GM18517 (cell line): ENCODE results near the gene LRRC8A.
"Not testable (repeated sequence)": the region's sequence is repeated elsewhere in the genome, so short reads cannot be mapped to it uniquely, and the experiment has no call there.

Experiments
- ATAC-seq: cut with Tn5 transposase; IDR thresholded peaks from one replicate; pipeline ENCODE4 v1.9.1; 2021; ENCODE audit warnings: mild to moderate bottlenecking, moderate library complexity; ENCODE audit not compliant: unreplicated experiment

Gene LRRC8A

GRCh38 chr9:128863647-128864046 lies 18.3 kb upstream of the LRRC8A start:
- no peak for ATAC-seq

- ATAC-seq = no peak
These were observed 11.6 kb upstream of the LRRC8A start for GRCh38 chr9:128870128-128870940.

- ATAC-seq = not testable (repeated sequence)
These were observed 11.0 kb upstream of the LRRC8A start for GRCh38 chr9:128870941-128871265.

- no peak for ATAC-seq
These were observed 4.1 kb upstream of the LRRC8A start for GRCh38 chr9:128877852-128878251.

GRCh38 chr9:128882677-128883603 lies 1.0 kb downstream of the LRRC8A start:
- no peak for ATAC-seq

- no peak for ATAC-seq
These were observed 2.2 kb downstream of the LRRC8A start for GRCh38 chr9:128884164-128884563.

- ATAC-seq = no peak
These were observed 3.4 kb downstream of the LRRC8A start for GRCh38 chr9:128885376-128885775.

GRCh38 chr9:128885798-128886197 lies 3.9 kb downstream of the LRRC8A start:
- ATAC-seq = no peak

- ATAC-seq = no peak
These were observed 4.4 kb downstream of the LRRC8A start for GRCh38 chr9:128886211-128886891.

- ATAC-seq = no peak
These were observed 5.1 kb downstream of the LRRC8A start for GRCh38 chr9:128887049-128887448.

GRCh38 chr9:128887914-128888350 lies 6.0 kb downstream of the LRRC8A start:
- ATAC-seq = no peak

GRCh38 chr9:128891321-128892220 lies 9.6 kb downstream of the LRRC8A start:
- no peak for ATAC-seq

- no peak for ATAC-seq
These were observed 10.4 kb downstream of the LRRC8A start for GRCh38 chr9:128892221-128892921.

- ATAC-seq = no peak
These were observed 11.4 kb downstream of the LRRC8A start for GRCh38 chr9:128893354-128893753.

GRCh38 chr9:128894764-128895163 lies 12.8 kb downstream of the LRRC8A start:
- no peak for ATAC-seq

- ATAC-seq = no peak
These were observed 13.6 kb downstream of the LRRC8A start for GRCh38 chr9:128895556-128895955.

- no peak for ATAC-seq
These were observed 16.4 kb downstream of the LRRC8A start for GRCh38 chr9:128898382-128898781.

- ATAC-seq = no peak
These were observed 17.1 kb downstream of the LRRC8A start for GRCh38 chr9:128898845-128899565.
